ENCODE data around the gene UGT2B11.
"Not testable (repeated sequence)": the region's sequence is repeated elsewhere in the genome, so short reads cannot be mapped to it uniquely, and the experiment has no call there.

GRCh38 chr4:69198506-69198905, 16.0 kb downstream of the UGT2B11 start:
- TF ChIP-seq FOXP2 (optimal IDR thresholded peaks at IDR 0.05; ENCODE audit: control extremely low read depth, extremely low read length, insufficient read depth); POLR2AphosphoS5 (IDR thresholded peaks at IDR 0.05; ENCODE audit: borderline replicate concordance, low read depth, low read length): not testable (repeated sequence)

Data from SK-N-MC (cell line).